K562 (cell line): ENCODE data around the gene GTPBP2. TPM values are rescaled to one million over a fixed set of nuclear protein-coding genes. Genes with fewer than 3 reads are reported as not detected.

Source experiments
- CBFA2T3 ChIP-seq: fragments of 450-650 bp; IDR thresholded peaks from 2 replicates; pipeline ENCODE4 v1.6.1; 2017
- CEBPB ChIP-seq: fragments of 450-650 bp; IDR thresholded peaks from 2 replicates; pipeline ENCODE4 v1.6.1; 2016; ENCODE audit warnings: missing genetic modification characterization, missing compliant biosample characterization
- MECOM ChIP-seq: fragments of 250-450 bp; sonication (Bioruptor Pico); IDR thresholded peaks from 2 replicates; pipeline ENCODE4 v1.8.0; 2022; ENCODE audit warnings: inconsistent platforms
- NRF1 ChIP-seq, 2 experiments: fragments of 450-650 bp; IDR thresholded peaks in 1 of 2; conservative IDR thresholded peaks in 1 of 2; 2 replicates each; pipeline ENCODE4 v1.6.1; 2014; ENCODE audit warnings: mild to moderate bottlenecking in 2 of 2
- POLR2AphosphoS2 ChIP-seq: IDR thresholded peaks from 2 replicates; pipeline ENCODE4 v1.6.1; 2012; ENCODE audit warnings: low read length, improper control_type of control experiment
- SMARCE1 ChIP-seq: fragments of 450-650 bp; IDR thresholded peaks from 2 replicates; pipeline ENCODE4 v1.7.1; 2016; ENCODE audit warnings: mild to moderate bottlenecking
- XRCC4 ChIP-seq: IDR thresholded peaks from one replicate; pipeline ENCODE4 v1.6.1; 2011; ENCODE audit not compliant: insufficient read depth, insufficient read length; ENCODE audit errors: extremely low read depth
- ZBTB17 ChIP-seq: fragments of 450-650 bp; formaldehyde crosslinking; IDR thresholded peaks from 2 replicates; pipeline ENCODE4 v1.4.0; 2020; ENCODE audit warnings: mild to moderate bottlenecking
- ZNF239 ChIP-seq: fragments of 250-450 bp; sonication (Bioruptor Pico); IDR thresholded peaks from 2 replicates; pipeline ENCODE4 v1.4.0; 2020; ENCODE audit warnings: mild to moderate bottlenecking
- ZNF75A ChIP-seq: fragments of 450-650 bp; formaldehyde crosslinking; IDR thresholded peaks from 2 replicates; pipeline ENCODE4 v1.4.0; 2020; ENCODE audit warnings: mild to moderate bottlenecking
- polyA plus RNA-seq, 8 experiments: library from polyadenylated mRNA; depleted of rRNA in 4 of 8; stranded (reverse) in 5 of 8; unstranded in 3 of 8; fragments of >200 nt; fragmentation: Nextera tagmentation in 2 of 8; fragmentation: Illumina TruSeq in 1 of 8; extraction: Ambion mirVana in 2 of 8; extraction: Trizol in 1 of 8; gene quantifications; 2 replicates each; pipeline versions ENCODE4 v1.2.1 to v1.2.3, GENCODE V29; 2011 to 2014; ENCODE audit warnings: inconsistent platforms in 1 of 8, missing spikeins in 1 of 8
- total RNA-seq, 7 experiments: library from RNA; depleted of rRNA in 6 of 7; stranded (reverse); fragments of >200 nt in 6 of 7; fragmentation: Illumina TruSeq in 2 of 7; extraction: Trizol in 2 of 7; gene quantifications; 2 replicates each; pipeline versions ENCODE4 v1.2.1 to v1.2.3, GENCODE V29; 2011 to 2021; ENCODE audit warnings: low replicate concordance in 1 of 7
- TF ChIP-seq, protein P1 (sequence below): fragments of 250-450 bp; sonication (Bioruptor Pico); IDR thresholded peaks from 2 replicates; pipeline ENCODE4 v1.8.0; 2022; ENCODE audit warnings: inconsistent platforms, mild to moderate bottlenecking, moderate library complexity, borderline replicate concordance
- TF ChIP-seq, protein P2 (sequence below): IDR thresholded peaks from 2 replicates; pipeline ENCODE4 v1.6.1; 2016; ENCODE audit warnings: missing genetic modification characterization, missing compliant biosample characterization
- TF ChIP-seq, protein P3 (sequence below), 2 experiments: fragments of 150-350 bp in 1 of 2; IDR thresholded peaks; 2 replicates each; pipeline ENCODE4 v1.6.1; 2012 to 2016; ENCODE audit warnings: low read depth in 2 of 2, low read length in 2 of 2, mild to moderate bottlenecking in 1 of 2, moderate library complexity in 1 of 2
- TF ChIP-seq, protein P4 (sequence below): fragments of 450-650 bp; formaldehyde crosslinking; IDR thresholded peaks from 2 replicates; pipeline ENCODE4 v1.4.0; 2020; ENCODE audit warnings: mild to moderate bottlenecking, mixed read lengths
- TF ChIP-seq, protein P5 (sequence below): fragments of 250-450 bp; sonication (Bioruptor Pico); IDR thresholded peaks from 2 replicates; pipeline ENCODE4 v1.4.0; 2020; ENCODE audit warnings: mild to moderate bottlenecking
- TF ChIP-seq, protein P6 (sequence below): fragments of 250-450 bp; sonication (Bioruptor Pico); IDR thresholded peaks from 2 replicates; pipeline ENCODE4 v1.8.0; 2021; ENCODE audit warnings: mild to moderate bottlenecking, moderate library complexity

The GTPBP2 gene
- total and polyA plus RNA-seq, 9 of the 15 experiments (the other 6 are each of a cell fraction or from before 2014, with no cell fraction given), result 48.4 to 196 (median 111) TPM

DNA sequence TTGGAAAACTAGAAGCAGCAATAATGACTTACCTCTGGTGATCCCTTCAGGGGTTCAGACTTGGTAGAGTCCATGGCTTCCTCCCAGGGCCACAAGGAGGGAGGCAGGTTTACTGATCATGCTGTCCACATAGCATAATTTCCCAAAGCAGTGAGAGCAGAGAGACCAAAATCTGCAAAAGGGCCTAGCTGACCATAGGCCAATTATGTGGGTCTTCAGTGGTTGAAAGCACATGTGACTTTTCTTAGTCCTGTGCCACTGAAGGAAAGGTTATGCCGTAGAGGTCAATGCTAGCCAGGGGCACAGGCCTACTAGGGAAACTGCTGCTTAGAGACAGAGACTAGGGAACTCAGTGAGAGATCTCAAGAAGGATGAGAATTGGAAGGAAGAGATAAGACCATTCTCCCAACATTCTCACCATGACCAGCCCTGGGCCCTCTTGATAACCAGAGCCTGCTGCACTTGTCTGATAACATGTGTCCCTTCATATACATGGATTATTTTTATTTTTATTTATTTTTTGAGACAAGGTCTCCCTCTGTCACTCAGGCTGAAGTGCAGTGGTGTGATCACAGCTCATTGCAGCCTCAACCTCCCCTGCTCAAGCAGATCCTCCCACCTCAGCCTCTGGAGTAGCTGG is 2.0 kb upstream of the GTPBP2 start (continued):
- TF ChIP-seq, protein P1, sequence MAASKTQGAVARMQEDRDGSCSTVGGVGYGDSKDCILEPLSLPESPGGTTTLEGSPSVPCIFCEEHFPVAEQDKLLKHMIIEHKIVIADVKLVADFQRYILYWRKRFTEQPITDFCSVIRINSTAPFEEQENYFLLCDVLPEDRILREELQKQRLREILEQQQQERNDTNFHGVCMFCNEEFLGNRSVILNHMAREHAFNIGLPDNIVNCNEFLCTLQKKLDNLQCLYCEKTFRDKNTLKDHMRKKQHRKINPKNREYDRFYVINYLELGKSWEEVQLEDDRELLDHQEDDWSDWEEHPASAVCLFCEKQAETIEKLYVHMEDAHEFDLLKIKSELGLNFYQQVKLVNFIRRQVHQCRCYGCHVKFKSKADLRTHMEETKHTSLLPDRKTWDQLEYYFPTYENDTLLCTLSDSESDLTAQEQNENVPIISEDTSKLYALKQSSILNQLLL, result no peak
- TF ChIP-seq SMARCE1 (peak; percentile 99), ZNF239 (CRISPR knock-in tag) (peak; percentile 56; the same call in 1 of the 2 replicates), ZNF75A (0 out of 2 replicates have a peak, but pooled peaks have one; percentile 29), MECOM (CRISPR knock-in tag) (peak; percentile 60; the same call in 1 of the 2 replicates), NRF1 (conservative IDR thresholded peaks at IDR 0.05 in 1 of 2, IDR thresholded peaks at IDR 0.05 in 1 of 2) (0 out of 4 replicates have a peak, but pooled peaks of 1 of the 2 experiments have one; percentile 13), POLR2AphosphoS2 (no peak), CEBPB (tag) (no peak), XRCC4 (no peak), CBFA2T3 (peak; percentile 100), ZBTB17 (peak; percentile 85)
- TF ChIP-seq, protein P2, sequence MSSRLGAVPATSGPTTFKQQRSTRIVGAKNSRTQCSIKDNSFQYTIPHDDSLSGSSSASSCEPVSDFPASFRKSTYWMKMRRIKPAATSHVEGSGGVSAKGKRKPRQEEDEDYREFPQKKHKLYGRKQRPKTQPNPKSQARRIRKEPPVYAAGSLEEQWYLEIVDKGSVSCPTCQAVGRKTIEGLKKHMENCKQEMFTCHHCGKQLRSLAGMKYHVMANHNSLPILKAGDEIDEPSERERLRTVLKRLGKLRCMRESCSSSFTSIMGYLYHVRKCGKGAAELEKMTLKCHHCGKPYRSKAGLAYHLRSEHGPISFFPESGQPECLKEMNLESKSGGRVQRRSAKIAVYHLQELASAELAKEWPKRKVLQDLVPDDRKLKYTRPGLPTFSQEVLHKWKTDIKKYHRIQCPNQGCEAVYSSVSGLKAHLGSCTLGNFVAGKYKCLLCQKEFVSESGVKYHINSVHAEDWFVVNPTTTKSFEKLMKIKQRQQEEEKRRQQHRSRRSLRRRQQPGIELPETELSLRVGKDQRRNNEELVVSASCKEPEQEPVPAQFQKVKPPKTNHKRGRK (tag), result no peak
- TF ChIP-seq, protein P3, sequence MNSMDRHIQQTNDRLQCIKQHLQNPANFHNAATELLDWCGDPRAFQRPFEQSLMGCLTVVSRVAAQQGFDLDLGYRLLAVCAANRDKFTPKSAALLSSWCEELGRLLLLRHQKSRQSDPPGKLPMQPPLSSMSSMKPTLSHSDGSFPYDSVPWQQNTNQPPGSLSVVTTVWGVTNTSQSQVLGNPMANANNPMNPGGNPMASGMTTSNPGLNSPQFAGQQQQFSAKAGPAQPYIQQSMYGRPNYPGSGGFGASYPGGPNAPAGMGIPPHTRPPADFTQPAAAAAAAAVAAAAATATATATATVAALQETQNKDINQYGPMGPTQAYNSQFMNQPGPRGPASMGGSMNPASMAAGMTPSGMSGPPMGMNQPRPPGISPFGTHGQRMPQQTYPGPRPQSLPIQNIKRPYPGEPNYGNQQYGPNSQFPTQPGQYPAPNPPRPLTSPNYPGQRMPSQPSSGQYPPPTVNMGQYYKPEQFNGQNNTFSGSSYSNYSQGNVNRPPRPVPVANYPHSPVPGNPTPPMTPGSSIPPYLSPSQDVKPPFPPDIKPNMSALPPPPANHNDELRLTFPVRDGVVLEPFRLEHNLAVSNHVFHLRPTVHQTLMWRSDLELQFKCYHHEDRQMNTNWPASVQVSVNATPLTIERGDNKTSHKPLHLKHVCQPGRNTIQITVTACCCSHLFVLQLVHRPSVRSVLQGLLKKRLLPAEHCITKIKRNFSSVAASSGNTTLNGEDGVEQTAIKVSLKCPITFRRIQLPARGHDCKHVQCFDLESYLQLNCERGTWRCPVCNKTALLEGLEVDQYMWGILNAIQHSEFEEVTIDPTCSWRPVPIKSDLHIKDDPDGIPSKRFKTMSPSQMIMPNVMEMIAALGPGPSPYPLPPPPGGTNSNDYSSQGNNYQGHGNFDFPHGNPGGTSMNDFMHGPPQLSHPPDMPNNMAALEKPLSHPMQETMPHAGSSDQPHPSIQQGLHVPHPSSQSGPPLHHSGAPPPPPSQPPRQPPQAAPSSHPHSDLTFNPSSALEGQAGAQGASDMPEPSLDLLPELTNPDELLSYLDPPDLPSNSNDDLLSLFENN (IDR thresholded peaks at IDR 0.05; ENCODE audit: low read depth in 2 of 2, low read length in 2 of 2), result peak in 1 of 2 experiments; percentile 98; a peak in 2 of 4 replicates
- TF ChIP-seq, protein P4, sequence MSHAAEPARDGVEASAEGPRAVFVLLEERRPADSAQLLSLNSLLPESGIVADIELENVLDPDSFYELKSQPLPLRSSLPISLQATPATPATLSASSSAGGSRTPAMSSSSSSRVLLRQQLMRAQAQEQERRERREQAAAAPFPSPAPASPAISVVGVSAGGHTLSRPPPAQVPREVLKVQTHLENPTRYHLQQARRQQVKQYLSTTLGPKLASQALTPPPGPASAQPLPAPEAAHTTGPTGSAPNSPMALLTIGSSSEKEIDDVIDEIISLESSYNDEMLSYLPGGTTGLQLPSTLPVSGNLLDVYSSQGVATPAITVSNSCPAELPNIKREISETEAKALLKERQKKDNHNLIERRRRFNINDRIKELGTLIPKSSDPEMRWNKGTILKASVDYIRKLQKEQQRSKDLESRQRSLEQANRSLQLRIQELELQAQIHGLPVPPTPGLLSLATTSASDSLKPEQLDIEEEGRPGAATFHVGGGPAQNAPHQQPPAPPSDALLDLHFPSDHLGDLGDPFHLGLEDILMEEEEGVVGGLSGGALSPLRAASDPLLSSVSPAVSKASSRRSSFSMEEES (CRISPR knock-in tag), result peak; percentile 43
- TF ChIP-seq, protein P5, sequence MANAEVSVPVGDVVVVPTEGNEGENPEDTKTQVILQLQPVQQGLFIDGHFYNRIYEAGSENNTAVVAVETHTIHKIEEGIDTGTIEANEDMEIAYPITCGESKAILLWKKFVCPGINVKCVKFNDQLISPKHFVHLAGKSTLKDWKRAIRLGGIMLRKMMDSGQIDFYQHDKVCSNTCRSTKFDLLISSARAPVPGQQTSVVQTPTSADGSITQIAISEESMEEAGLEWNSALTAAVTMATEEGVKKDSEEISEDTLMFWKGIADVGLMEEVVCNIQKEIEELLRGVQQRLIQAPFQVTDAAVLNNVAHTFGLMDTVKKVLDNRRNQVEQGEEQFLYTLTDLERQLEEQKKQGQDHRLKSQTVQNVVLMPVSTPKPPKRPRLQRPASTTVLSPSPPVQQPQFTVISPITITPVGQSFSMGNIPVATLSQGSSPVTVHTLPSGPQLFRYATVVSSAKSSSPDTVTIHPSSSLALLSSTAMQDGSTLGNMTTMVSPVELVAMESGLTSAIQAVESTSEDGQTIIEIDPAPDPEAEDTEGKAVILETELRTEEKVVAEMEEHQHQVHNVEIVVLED, result peak; percentile 43
- TF ChIP-seq, protein P6, sequence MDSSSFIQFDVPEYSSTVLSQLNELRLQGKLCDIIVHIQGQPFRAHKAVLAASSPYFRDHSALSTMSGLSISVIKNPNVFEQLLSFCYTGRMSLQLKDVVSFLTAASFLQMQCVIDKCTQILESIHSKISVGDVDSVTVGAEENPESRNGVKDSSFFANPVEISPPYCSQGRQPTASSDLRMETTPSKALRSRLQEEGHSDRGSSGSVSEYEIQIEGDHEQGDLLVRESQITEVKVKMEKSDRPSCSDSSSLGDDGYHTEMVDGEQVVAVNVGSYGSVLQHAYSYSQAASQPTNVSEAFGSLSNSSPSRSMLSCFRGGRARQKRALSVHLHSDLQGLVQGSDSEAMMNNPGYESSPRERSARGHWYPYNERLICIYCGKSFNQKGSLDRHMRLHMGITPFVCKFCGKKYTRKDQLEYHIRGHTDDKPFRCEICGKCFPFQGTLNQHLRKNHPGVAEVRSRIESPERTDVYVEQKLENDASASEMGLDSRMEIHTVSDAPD (CRISPR knock-in tag), result no peak
